Colonic mucosa (tissue), 4 donors: Measurements from ENCODE around the gene PKN2. TPM values are rescaled to one million over a fixed set of nuclear protein-coding genes. Genes with fewer than 3 reads are reported as not detected.

Source experiments
- DNase-seq: peaks from one replicate; pipeline ENCODE4 v3.0.0-alpha.2; 2020
- H3K27ac ChIP-seq: fragments of 200-600 bp; one replicate; pipeline ENCODE4 v1.8.0; 2021
- H3K27me3 ChIP-seq: fragments of 200-600 bp; one replicate; pipeline ENCODE4 v1.8.0; 2021
- H3K36me3 ChIP-seq: fragments of 200-600 bp; one replicate; pipeline ENCODE4 v1.8.0; 2021
- H3K4me1 ChIP-seq: fragments of 200-600 bp; one replicate; pipeline ENCODE4 v1.8.0; 2021; ENCODE audit warnings: mild to moderate bottlenecking
- H3K4me3 ChIP-seq: fragments of 200-600 bp; one replicate; pipeline ENCODE4 v1.8.0; 2021
- H3K9ac ChIP-seq, 2 donors: one replicate each; pipeline ENCODE4 v1.7.0; 2013; ENCODE audit warnings: control low read depth in 2 of 2, low read depth in 2 of 2, low read length in 2 of 2
- H3K9me3 ChIP-seq: fragments of 200-600 bp; one replicate; pipeline ENCODE4 v1.8.0; 2021
- intact Hi-C: fragments of 100-400 bp; cut with DNase I; formaldehyde crosslinking; loops from one replicate; pipeline ENCODE4 v1.14.1; 2022
- total RNA-seq, 2 donors: library from RNA; stranded (reverse); fragmentation: NEBNext Ultra II Directional in 1 of 2; extraction: Animal tissue kit (Norgen Biotek cat#: 25700) in 1 of 2; gene quantifications; one replicate each; pipeline ENCODE4 v1.2.1, GENCODE V29; 2021
- TF ChIP-seq, protein P1 (sequence below): fragments of 200-600 bp; IDR thresholded peaks from one replicate; pipeline ENCODE4 v1.8.0; 2022; ENCODE audit warnings: antibody characterized with exemption, mild to moderate bottlenecking
- donor health status: healthy.
- donor health status: DM: no; HTN: no; CAD: no.
- donor health status: DM: no; HTN: no; CAD: no.

The PKN2 gene
- total RNA-seq, 2 donors from 2014 or later, result 41.1 to 60.5 TPM

- no peaks in the 10 kb centered on the region for H3K9me3 ChIP-seq
- intact Hi-C loops, result no loop called here
These were observed 36.8 kb upstream of the PKN2 start for GRCh38 chr1:88647249-88647645.

DNA sequence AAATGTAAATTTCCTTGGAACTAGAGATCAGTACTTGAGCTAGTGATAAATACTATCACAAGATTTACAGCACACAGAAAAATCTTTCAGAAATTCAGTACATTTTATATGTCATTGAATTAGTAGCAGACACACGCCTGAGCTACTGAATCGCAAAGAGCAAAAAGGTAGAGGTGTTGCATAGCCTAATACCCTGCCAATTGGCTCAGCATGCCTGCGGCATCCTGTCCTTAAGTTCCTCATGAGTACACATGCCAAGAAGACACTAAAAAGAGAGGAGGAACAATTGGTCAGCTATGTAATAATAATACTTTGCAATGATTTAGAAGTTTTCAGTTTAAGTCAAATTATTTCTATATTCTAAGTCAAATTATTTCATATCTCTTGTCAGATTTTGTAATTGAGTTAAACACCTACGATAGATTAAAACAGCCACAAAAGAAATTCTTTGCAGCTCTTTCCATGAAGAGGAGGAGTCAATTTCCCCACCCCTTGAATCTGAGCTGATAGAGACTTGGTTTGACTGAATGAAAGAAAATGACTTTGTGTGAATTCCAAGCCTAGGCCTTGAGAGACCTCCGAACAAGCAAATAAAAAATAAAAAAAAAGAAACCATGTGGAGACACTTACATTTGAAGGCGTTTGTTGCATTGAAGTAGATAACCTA, 36.2 kb upstream of the PKN2 start:
- no peaks in the 10 kb centered on the region for H3K9me3 ChIP-seq
- no peak overlapping the region for H3K9ac ChIP-seq
- no peak overlapping the region for H3K27ac ChIP-seq
- no peak for DNase-seq
- H3K4me1 ChIP-seq, result no peaks in the 10 kb centered on the region
- intact Hi-C loops, result no loop called here
- no peaks in the 10 kb centered on the region for H3K36me3 ChIP-seq
- TF ChIP-seq, protein P1, sequence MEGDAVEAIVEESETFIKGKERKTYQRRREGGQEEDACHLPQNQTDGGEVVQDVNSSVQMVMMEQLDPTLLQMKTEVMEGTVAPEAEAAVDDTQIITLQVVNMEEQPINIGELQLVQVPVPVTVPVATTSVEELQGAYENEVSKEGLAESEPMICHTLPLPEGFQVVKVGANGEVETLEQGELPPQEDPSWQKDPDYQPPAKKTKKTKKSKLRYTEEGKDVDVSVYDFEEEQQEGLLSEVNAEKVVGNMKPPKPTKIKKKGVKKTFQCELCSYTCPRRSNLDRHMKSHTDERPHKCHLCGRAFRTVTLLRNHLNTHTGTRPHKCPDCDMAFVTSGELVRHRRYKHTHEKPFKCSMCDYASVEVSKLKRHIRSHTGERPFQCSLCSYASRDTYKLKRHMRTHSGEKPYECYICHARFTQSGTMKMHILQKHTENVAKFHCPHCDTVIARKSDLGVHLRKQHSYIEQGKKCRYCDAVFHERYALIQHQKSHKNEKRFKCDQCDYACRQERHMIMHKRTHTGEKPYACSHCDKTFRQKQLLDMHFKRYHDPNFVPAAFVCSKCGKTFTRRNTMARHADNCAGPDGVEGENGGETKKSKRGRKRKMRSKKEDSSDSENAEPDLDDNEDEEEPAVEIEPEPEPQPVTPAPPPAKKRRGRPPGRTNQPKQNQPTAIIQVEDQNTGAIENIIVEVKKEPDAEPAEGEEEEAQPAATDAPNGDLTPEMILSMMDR, result no peak
- no peak overlapping the region for H3K4me3 ChIP-seq
- no peaks in the 10 kb centered on the region for H3K27me3 ChIP-seq

More at GRCh38 chr1:88647249-88647645, 36.8 kb upstream of the PKN2 start:
- Histone ChIP-seq H3K36me3 (no peaks in the 10 kb centered on the region), H3K27ac (no peak overlapping the region), H3K4me3 (no peak overlapping the region), H3K9ac (no peak overlapping the region), H3K27me3 (no peaks in the 10 kb centered on the region), H3K4me1 (no peaks in the 10 kb centered on the region)
- DNase-seq, result no peak
- TF ChIP-seq, protein P1, result no peak

GRCh38 chr1:88648706-88649105, 35.4 kb upstream of the PKN2 start:
- intact Hi-C loops, result no loop called here
- Histone ChIP-seq H3K9me3 (no peaks in the 10 kb centered on the region), H3K9ac (no peak overlapping the region), H3K27me3 (no peaks in the 10 kb centered on the region), H3K4me3 (no peak overlapping the region), H3K27ac (no peak overlapping the region), H3K4me1 (no peaks in the 10 kb centered on the region), H3K36me3 (no peaks in the 10 kb centered on the region)
- TF ChIP-seq, protein P1, result no peak
- no peak for DNase-seq

GRCh38 chr1:88649932-88650331, 34.1 kb upstream of the PKN2 start:
- intact Hi-C loops, result loop anchor here (10.0 kb wide), 1 partner anchor 225 kb away; no protein-coding TSS in a partner anchor
- H3K9me3 ChIP-seq, result no peaks in the 10 kb centered on the region
- no peak overlapping the region for H3K27ac ChIP-seq
- no peaks in the 10 kb centered on the region for H3K27me3 ChIP-seq
- no peak for DNase-seq
- H3K4me1 ChIP-seq, result no peaks in the 10 kb centered on the region
- H3K9ac ChIP-seq, result no peak overlapping the region
- no peak overlapping the region for H3K4me3 ChIP-seq
- no peaks in the 10 kb centered on the region for H3K36me3 ChIP-seq
- TF ChIP-seq, protein P1, result no peak

DNA sequence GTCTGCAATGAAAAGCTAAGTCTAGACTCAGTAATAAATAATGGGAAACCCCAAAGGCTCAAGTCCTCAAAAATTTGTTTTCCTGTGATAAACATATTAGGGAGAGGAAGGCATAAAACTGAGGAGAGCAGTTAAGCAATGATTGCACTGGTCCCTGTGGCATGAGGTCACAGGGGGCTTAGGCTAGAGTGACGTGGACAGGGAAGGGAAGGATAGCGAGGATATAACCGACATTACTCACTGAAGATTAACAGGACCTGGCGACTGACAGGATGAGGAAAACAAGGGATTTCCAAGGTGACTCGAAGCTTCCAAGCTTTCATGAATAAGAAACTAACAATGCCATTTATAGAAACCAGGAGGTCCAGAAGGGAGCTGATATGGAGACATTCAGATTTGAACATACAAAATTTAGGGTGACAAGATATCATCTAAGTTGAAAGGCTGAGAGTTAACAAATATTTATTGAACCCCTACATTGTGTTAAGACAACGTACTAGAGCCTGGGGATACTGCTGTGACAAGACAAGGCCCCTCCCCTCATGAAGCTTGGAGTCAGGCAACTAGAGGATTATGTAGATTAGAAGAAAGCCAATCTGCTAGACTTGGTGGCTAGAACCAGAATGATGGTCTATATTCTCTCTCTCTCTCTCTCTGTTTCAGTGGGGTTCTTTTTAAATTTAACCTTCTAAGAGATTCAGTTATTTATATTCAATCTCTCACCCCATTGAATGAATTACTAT, 33.2 kb upstream of the PKN2 start:
- no peaks in the 10 kb centered on the region for H3K9me3 ChIP-seq
- no peak for DNase-seq
- no peaks in the 10 kb centered on the region for H3K4me1 ChIP-seq
- H3K27me3 ChIP-seq, result no peaks in the 10 kb centered on the region
- no peaks in the 10 kb centered on the region for H3K36me3 ChIP-seq
- H3K4me3 ChIP-seq, result no peak overlapping the region
- H3K27ac ChIP-seq, result no peak overlapping the region
- TF ChIP-seq, protein P1, result no peak
- intact Hi-C loops, result loop anchor here (10.0 kb wide), 1 partner anchor 224 kb away; no protein-coding TSS in a partner anchor
- H3K9ac ChIP-seq, result no peak overlapping the region
